Endothelial cell (in vitro differentiated cells): ENCODE data around the gene GNG3. TPM values are rescaled to one million over a fixed set of nuclear protein-coding genes. Genes with fewer than 3 reads are reported as not detected.
"Not testable (repeated sequence)": the region's sequence is repeated elsewhere in the genome, so short reads cannot be mapped to it uniquely, and the experiment has no call there.

ENCODE experiments used
- DNase-seq: peaks from one replicate; pipeline ENCODE4 v3.0.0; 2021; ENCODE audit warnings: low spot score
- H3K27ac Mint-ChIP-seq: one replicate; pipeline ENCODE4 v1.8.0; 2021; ENCODE audit warnings: mixed read lengths, inconsistent platforms; ENCODE audit not compliant: unreplicated experiment
- H3K27me3 Mint-ChIP-seq: one replicate; pipeline ENCODE4 v1.8.0; 2021; ENCODE audit warnings: mild to moderate bottlenecking, moderate library complexity, mixed read lengths, inconsistent platforms; ENCODE audit not compliant: unreplicated experiment
- H3K36me3 Mint-ChIP-seq: one replicate; pipeline ENCODE4 v1.8.0; 2021; ENCODE audit warnings: mild to moderate bottlenecking, low read depth, mixed read lengths, inconsistent platforms; ENCODE audit not compliant: unreplicated experiment
- H3K4me1 Mint-ChIP-seq: one replicate; pipeline ENCODE4 v1.8.0; 2021; ENCODE audit warnings: mild to moderate bottlenecking, mixed read lengths, inconsistent platforms; ENCODE audit not compliant: unreplicated experiment
- H3K4me3 Mint-ChIP-seq: one replicate; pipeline ENCODE4 v1.8.0; 2021; ENCODE audit warnings: mild to moderate bottlenecking, mixed read lengths, inconsistent platforms; ENCODE audit not compliant: unreplicated experiment
- H3K9me3 Mint-ChIP-seq: one replicate; pipeline ENCODE4 v1.8.0; 2021; ENCODE audit warnings: mixed read lengths, inconsistent platforms; ENCODE audit not compliant: unreplicated experiment
- total RNA-seq: library from RNA; stranded (reverse); fragmentation: NEBNext Ultra II Directional; extraction: Animal tissue kit (Norgen Biotek cat#: 25700); gene quantifications from one replicate; pipeline ENCODE4 v1.2.1, GENCODE V29; 2021; ENCODE audit not compliant: unreplicated experiment
- TF ChIP-seq, protein P1 (sequence below): fragments of 200-600 bp; sonication (generic); IDR thresholded peaks from one replicate; pipeline ENCODE4 v1.5.0; 2021; ENCODE audit warnings: antibody characterized with exemption; ENCODE audit not compliant: unreplicated experiment

The GNG3 gene
- total RNA-seq, 1 donor from 2014 or later, result 1.1 TPM

DNA sequence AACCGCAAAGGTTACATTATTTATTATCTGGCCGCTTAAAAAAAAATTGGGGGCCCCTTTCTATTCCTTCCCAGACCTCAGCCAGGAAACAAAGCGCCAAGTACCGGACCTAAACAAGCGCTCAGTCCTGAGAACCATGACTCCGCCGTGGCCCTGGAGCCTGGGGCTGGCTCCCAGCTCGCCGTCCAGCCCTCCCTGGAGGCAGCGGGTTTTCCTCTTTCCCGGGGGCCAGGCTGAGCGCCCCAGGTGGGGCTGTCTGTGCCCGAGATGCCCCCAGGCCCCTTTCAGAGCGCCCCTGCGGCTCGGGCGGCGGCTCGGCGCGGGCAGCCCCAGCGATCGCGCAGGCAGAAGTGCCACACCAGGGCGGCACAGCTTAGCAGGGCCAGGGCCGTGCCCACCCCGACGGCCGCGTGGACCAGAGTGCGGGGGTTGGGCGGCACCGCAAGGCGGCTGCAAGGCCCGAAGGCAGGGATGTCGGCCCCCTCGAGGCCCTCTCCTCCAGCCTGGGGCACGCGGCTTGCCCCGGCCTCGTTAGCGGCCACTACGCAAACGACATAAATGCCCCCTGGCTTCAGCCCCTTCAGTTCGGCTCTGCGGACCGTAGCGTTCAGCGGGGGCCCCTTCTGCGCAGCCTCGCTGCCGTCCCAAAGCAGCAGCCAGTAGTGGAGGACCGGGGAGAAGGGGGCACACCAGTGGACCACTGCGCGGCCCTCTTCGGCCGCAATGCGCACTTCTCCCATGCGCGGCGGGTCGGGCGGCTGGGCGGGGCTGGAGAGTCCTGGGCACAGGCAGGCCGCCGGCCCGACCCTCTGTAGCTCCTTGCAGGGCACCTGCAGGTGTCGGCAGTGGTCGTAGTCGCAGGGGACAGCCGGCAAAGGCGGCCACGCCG is 19.7 kb upstream of the GNG3 start:
- Mint-ChIP-seq H3K27ac (no peak overlapping the region), H3K4me3 (no peak overlapping the region)

DNA sequence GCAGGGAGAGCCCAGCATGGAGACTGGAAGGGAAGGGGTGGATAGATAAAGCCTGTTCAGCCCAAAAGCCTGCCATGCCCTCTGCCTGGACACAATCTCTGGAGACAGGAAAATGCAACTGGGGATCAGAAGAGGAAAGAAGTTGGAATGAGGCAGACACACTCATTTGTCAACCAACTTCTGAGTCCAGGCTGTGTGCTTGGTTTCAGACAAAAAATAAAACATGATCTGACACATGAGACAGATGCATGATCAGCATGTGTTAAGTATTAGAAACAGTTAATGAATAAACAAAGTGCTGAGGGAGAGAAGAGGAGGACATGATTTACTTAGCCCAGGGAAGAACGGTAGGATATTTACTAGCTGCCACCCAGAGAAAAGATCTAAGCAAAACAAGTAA is 19.0 kb upstream of the GNG3 start:
- peak overlapping the region; percentile 15 for H3K27ac Mint-ChIP-seq
- H3K9me3 Mint-ChIP-seq, result no peaks in the 10 kb centered on the region
- TF ChIP-seq, protein P1, sequence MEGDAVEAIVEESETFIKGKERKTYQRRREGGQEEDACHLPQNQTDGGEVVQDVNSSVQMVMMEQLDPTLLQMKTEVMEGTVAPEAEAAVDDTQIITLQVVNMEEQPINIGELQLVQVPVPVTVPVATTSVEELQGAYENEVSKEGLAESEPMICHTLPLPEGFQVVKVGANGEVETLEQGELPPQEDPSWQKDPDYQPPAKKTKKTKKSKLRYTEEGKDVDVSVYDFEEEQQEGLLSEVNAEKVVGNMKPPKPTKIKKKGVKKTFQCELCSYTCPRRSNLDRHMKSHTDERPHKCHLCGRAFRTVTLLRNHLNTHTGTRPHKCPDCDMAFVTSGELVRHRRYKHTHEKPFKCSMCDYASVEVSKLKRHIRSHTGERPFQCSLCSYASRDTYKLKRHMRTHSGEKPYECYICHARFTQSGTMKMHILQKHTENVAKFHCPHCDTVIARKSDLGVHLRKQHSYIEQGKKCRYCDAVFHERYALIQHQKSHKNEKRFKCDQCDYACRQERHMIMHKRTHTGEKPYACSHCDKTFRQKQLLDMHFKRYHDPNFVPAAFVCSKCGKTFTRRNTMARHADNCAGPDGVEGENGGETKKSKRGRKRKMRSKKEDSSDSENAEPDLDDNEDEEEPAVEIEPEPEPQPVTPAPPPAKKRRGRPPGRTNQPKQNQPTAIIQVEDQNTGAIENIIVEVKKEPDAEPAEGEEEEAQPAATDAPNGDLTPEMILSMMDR, result no peak
- DNase-seq, result no peak
- H3K4me1 Mint-ChIP-seq, result peaks cover 10% of the 10 kb centered on the region
- peaks cover 3% of the 10 kb centered on the region for H3K27me3 Mint-ChIP-seq
- H3K4me3 Mint-ChIP-seq, result peak overlapping the region; percentile 37
- H3K36me3 Mint-ChIP-seq, result peaks cover 24% of the 10 kb centered on the region

More for the DNA sequence above, 19.7 kb upstream of the GNG3 start:
- peaks cover 2% of the 10 kb centered on the region for H3K27me3 Mint-ChIP-seq
- no peaks in the 10 kb centered on the region for H3K9me3 Mint-ChIP-seq
- H3K4me1 Mint-ChIP-seq, result peaks cover 10% of the 10 kb centered on the region
- peaks cover 21% of the 10 kb centered on the region for H3K36me3 Mint-ChIP-seq
- no peak for DNase-seq
- TF ChIP-seq, protein P1, result no peak

DNA sequence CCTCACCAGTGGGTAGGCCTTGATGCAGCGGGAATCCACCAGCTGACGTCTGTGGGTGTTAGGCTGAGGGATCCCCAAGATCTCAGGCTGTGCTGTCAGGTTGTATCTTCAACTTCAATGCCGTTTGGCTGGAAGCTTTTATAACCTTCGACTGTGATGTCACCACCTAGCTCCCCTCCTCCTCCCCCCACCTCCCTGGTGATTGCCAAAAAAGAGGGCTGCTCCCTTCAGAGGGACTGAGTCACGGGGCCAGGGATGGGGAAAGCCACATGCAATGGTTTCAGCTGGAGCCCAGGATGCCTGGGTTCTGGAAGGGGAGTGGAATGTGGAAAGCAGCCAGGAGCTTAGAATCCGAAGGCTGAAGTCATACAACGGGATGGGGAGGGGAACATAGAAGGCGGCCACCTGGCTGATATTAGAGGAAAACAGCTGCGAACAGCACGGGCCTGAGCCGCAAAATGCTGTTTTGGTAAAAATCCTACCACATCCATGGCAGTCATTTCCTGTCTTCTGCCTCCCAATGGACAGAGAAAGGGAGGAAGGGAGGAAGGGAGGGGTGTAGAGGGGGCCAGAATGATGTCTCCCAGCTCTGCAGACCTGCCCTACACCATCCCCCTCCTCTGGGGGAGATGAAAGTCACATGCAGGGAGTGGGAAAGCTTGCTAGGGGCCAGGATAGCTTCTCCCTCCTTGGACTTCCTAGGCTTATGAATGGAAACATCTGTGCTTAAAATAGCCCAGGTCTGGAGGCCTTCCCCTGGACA is 17.9 kb upstream of the GNG3 start, which contains the start of gene LRRN4CL:
LRRN4CL (minus strand) TSS at position 110 of the 763 bp plus-strand sequence. CDS start 1,022 bp downstream, outside the sequence.
- no peak for DNase-seq
- H3K4me1 Mint-ChIP-seq, result peaks cover 10% of the 10 kb centered on the region
- H3K9me3 Mint-ChIP-seq, result no peaks in the 10 kb centered on the region
- H3K27ac Mint-ChIP-seq, result peak within 1 kb of the TSS; percentile 15
- peaks cover 3% of the 10 kb centered on the region for H3K27me3 Mint-ChIP-seq
- peak within 1 kb of the TSS; percentile 37 for H3K4me3 Mint-ChIP-seq
- TF ChIP-seq, protein P1, result no peak
- H3K36me3 Mint-ChIP-seq, result peaks cover 24% of the 10 kb centered on the region

DNA sequence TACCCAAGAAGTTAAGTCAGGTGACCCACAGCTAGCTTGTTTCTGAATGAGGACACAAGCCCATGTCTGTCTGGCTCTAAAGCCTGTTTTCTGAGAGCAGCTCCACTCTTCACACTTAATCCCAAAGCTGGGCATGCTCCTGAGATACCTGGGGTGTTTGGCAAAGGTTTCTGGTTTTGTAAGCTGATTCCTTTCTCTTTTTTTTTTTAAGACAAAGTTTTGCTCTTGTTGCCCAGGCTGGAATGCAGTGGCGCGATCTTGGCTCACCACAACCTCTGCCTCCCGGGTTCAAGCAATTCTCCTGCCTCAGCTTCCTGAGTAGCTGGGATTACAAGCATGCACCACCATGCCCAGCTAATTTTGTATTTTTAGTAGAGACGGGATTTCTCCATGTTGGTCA is 13.9 kb upstream of the GNG3 start:
- not testable (repeated sequence) for H3K27ac Mint-ChIP-seq, H3K27me3 Mint-ChIP-seq, H3K4me1 Mint-ChIP-seq, H3K4me3 Mint-ChIP-seq, DNase-seq, H3K9me3 Mint-ChIP-seq
- peaks cover 24% of the 10 kb centered on the region for H3K36me3 Mint-ChIP-seq

DNA sequence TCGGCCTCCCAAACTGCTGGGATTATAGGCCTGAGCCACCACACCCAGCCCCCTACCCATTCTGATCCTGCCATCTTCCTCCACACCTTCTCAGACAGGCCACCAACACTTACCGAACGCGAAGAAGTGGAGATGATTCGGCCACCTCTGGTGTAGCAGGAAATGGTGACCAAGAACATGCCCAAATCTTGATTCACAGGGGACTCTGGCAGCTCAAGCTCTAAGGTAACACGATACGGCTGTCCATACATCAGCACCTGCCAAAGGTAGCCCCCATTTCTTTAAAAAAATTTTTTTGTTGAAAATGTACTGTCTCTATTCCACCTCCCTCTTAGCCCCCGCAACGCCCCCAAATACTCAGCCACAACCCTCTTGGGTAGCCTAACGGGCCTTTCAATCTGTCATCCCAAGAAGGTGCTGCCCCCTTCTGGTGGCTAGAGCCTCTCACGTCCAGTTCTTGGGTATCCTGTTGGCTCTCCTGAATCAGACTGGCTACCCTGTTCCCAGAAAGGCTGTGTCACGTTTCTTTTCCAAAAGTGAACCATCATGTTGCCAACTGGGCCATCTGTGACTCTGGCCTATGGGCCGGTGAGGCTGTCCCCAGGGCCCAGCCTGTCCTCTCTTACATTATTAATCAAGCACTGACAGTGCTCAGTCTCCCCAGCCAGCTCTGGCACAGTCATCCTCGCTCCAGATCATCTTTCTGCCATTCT is 12.9 kb upstream of the GNG3 start:
- Mint-ChIP-seq H3K27ac (no peak overlapping the region), H3K9me3 (no peaks in the 10 kb centered on the region), H3K4me1 (peaks cover 10% of the 10 kb centered on the region), H3K27me3 (peaks cover 4% of the 10 kb centered on the region), H3K4me3 (no peak overlapping the region), H3K36me3 (peaks cover 17% of the 10 kb centered on the region)
- peak; percentile 78 for DNase-seq
- TF ChIP-seq, protein P1, result peak; percentile 70
